ENCODE results near the gene NFASC.

The NFASC gene

GRCh38 chr1:204959836-204960235, 89.2 kb downstream of the NFASC start:
- no peak for DNase-seq (ENCODE audit: low spot score)

- DNase-seq (ENCODE audit: low spot score): no peak
Observed at GRCh38 chr1:204960306-204961125, 89.9 kb downstream of the NFASC start.

DNA sequence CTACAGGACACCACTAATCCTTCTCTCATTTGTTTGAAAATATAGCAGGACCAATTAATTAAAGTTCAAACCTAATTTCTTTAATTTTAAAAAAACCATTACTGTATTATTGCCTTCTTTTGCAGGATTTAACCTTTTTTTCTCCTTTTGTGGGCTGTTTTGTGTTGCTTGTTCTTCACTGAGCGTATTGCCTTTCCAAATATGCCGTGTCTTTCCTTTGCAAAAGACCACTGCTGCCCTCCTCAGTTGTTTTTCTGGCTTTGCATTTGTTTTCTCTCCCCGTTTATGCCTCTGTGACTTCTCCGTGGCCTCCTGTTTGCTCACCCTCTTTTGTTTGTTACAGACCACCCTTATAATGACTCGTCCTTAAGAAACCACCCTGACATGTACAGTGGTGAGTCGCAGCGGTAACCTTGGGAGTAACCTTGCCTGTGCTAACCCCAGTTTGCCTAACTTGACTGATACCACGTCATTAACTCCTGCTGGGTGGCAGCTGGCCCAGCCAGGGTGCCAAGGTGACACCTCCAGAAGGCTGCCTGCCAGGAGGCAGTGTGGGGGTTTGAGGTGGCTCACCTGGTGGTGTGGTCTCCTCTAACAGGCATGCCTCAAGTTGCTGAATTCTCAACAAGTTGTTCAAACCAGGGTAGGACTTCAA, 91.2 kb downstream of the NFASC start:
- no peak for DNase-seq (ENCODE audit: low spot score)

DNA sequence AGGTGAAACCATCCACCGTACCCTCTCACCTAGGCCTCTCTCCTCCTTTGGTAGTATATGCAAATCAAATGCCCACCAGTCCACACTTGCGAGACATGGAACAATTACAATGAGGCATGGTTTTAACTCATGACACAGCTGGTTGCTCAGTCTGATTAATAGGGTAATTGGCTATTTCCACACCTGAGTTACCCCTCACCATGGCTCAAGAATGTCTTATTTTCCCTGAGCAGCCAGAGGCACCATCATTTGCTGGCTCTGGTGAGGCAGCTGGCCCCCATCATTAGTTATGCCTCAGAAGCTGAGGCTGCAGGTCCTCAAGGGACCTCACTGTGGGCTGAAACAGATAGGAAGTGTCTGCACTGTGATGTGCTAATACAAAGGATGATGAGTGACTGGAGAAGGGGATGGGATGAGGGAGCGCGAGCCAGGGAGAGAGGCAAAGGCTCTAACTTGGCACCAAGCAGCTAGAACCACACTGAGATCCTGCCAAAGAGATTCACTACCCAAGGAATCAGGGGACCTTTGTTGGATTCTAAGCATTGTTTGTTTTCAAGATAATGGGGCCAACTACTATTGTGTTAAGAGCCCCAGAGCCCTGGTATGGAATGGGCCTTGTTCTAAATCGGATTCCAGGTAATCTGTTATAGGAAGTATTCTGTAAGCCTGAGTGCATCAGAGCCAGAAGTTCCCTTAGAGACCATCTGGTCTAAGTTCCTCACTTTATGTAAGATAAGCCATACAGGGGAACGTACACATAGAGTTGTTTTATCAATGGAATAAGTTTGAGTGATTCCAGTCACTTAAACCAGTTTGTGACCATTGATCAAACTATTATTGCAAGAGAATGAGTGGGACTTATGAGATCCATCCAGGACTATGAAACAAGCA, 92.3 kb downstream of the NFASC start:
- DNase-seq (ENCODE audit: low spot score): peak; percentile 57

- DNase-seq (ENCODE audit: low spot score): no peak
Observed at GRCh38 chr1:204967451-204967850, 96.8 kb downstream of the NFASC start.

DNA sequence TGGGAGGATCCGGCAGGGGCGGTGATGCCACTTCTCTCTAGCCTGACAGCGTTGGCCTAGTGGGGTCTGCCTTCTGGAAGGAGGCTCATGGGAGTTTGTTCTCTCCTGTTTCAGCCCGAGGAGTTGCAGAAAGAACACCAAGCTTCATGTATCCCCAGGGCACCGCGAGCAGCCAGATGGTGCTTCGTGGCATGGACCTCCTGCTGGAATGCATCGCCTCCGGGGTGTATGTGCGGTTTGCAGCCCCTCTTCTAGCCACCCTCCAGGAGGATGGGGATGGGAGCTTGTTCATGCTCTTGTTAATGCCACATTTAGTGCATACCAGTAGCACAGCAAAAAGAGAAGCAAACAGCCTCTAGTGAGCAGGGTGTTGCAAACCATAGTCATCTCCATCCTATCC, 97.5 kb downstream of the NFASC start:
- DNase-seq (ENCODE audit: low spot score): no peak

DNA sequence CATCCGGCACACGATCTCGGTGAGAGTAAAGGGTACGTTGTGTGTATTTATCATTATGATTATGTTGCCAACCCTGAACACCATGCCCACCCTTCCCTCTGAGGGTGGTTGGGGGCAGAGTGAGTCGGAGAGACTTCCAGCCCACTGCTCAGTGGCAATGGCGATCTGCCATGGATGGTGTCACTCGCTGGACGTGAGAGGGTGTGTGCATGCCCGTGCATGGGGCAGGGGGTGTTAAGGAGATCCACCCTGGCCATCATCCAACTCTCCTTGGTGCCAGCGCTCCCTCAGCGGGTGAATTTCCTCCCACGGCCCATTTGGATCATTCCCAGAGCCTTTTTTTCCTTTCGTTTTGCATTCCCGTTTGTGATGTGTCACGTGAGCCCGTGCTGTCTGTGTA, 98.3 kb downstream of the NFASC start:
- DNase-seq (ENCODE audit: low spot score): no peak

DNA sequence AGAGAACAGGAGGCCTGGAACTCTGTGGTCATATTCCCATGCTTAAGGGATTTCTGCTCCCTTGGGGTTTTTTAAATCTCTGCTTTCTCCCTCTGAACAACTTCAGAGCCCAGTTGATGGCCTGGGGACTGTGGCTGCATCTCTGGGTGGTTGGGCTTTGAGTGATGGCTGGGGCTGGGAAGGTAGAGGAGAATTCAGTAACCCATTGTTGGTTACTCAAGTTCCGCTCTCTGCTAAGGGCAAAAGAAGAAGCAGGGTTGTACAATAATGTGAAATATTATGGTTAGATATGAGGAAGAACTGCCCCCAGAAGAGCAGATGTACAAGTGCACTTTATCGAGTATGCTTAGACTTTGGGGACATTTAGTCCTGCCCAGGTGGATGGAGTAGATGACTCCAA, 100.3 kb downstream of the NFASC start:
- DNase-seq (ENCODE audit: low spot score): no peak

GRCh38 chr1:204971517-204972336, 101.1 kb downstream of the NFASC start:
- no peak for DNase-seq (ENCODE audit: low spot score)

DNA sequence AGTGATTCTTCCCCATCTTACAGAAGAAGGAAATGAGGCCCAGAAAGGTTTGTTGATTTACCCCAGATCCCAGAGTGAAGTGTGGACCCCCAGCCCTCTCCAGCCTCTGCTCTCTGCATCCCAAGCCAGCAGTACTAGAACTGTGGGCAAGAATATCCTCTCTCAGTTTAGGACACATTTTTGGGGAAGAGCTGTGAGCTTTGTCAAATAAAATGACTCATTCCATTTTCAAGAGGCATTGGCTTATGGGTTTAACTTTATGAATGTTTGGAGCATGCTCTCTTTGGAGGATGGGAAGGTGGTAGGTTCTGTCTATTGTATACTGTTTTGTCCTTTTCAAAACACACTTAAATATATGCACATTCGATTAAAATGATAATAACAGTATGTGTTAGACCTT, 101.8 kb downstream of the NFASC start:
- DNase-seq (ENCODE audit: low spot score): no peak

DNA sequence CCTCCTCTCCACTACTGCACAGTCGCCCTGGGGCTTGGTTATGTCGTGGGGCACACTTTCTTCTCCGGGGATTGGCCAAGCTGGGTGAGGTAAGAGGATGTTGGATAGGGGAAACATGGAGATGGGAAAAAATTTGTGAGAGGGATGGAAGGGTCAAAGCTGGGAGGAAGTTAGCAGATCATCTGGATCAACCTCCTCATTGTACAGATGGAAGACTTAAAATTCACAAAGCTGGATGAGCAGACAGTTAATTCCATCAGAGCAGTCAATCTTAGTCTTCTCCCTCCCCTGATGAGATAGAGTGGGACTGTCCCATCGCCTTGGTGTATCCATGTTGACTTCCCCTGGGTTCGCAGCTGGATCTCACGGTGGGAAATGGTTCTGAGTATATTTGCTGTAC, 102.8 kb downstream of the NFASC start:
- no peak for DNase-seq (ENCODE audit: low spot score)

DNA sequence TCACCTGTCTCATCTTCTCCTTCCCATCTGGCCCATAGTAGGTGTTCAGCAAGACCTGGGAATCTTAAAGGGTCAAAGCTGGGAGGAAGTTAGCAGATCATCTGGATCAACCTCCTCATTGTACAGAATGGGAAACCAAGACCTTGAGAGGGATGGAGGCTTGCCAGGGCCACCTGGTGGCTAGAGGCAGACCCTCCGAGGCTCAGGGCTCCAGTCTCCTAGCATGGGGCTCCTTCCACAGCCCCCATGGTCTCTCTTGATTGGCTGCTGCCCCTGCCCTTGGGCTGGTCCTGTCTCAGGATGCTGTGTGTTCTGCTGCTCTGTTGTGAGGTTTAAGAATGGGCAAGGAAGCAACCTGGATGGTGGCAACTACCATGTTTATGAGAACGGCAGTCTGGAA, 103.7 kb downstream of the NFASC start:
- no peak for DNase-seq (ENCODE audit: low spot score)

- no peak for DNase-seq (ENCODE audit: low spot score)
Observed at GRCh38 chr1:204975021-204975420, 104.4 kb downstream of the NFASC start.

DNA sequence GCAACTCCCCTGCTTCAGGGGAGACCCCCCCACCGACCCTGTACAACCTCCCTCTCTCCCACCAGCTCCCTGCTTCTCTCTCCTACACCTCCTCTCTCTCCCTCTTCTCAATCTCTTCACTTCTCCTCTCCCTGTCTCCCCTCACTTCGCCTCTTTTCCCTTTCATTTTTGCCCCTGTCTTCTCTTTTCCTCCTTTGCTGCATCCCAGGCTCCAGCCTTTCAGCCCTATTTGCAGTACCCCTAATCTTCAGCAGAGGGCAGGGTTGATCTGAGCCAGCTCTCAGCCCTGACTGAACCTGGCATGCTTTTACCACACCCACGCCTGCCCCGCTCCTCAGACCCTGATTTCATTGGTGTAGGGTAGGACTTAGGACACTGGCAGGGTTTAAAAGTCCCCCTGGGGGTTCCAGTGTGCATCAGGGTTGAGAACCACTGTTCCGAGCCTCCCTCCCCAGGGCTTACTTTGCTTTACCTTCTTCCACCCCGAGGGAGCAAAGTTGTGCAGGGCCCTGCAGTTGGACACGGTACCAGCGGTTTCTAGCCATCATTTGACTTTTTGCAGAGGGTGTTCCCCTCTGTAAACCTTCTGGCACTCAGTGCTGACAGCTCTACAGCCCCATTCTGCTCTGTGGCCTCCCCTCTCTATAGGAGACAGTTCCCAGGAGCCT, 105.0 kb downstream of the NFASC start:
- peak; percentile 40 for DNase-seq (ENCODE audit: low spot score)

- DNase-seq (ENCODE audit: low spot score): no peak
Observed at GRCh38 chr1:204976646-204977045, 106.0 kb downstream of the NFASC start.

DNA sequence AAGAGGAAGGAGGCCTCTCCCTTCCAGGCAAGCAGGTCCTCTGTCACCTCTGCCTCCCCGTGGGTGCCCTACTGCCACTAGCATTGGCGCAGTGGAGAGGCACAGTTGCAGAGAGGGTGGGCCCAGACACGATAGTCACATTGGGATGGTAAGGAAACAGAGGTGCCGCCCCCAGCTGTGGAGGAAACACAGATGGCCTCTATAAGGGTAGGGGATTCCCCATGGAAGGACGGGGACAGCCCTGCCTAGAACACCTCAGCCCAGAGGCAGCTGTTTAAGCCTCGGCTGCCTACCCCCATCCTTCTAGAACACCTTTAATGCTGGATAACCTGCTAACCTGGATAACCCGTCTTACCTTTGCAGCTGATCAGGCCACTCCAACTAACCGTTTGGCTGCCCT, 106.7 kb downstream of the NFASC start:
- no peak for DNase-seq (ENCODE audit: low spot score)

GRCh38 chr1:204978782-204979181, 108.1 kb downstream of the NFASC start:
- DNase-seq (ENCODE audit: low spot score): no peak

DNA sequence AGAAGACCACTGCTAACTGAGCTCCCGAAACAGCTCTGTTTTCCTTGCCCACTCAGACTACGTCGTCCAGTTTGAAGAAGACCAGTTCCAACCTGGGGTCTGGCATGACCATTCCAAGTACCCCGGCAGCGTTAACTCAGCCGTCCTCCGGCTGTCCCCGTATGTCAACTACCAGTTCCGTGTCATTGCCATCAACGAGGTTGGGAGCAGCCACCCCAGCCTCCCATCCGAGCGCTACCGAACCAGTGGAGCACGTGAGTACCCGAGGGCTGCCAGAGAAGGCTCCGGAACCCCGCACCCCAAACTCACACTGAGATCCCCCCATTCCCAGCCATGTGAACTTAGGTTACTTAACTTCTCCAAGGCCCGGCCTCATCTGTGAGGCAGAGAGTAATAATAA, 108.6 kb downstream of the NFASC start:
- DNase-seq (ENCODE audit: low spot score): no peak

GRCh38 chr1:204979891-204980649, 109.4 kb downstream of the NFASC start:
- no peak for DNase-seq (ENCODE audit: low spot score)

DNA sequence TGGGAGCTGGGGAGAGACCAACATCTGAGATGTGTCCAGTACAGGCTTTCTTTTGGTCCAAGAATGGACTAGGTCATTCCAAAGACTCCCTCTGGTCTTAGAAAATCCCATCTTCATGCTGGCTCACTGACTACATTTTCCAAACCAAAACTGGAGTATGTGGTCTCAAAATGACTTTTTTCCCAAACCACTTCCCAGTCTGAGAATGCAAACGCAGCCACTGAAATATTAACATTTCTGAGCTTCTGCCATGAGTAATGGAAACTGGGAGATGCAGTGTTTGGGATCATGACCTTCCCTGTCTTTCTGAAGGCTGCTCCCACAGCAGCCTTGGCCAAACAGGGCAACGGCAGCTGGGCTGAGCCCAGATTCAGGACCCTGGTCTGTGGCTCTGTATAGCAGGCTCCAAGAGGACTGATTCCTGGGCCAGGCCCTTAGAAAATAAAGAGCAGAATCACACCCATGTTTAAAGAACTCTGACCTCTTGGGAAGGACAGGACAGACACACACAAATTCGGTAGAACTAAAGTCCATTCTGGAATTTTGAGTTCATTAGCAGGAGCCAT, 110.3 kb downstream of the NFASC start:
- no peak for DNase-seq (ENCODE audit: low spot score)
